T-helper 2 cell treated with Interferon-gamma antibody and Interleukin-4, amounts not matched to agents 5 μg/mL and 100 μg/mL, for 36 hours (primary cell): ENCODE results near the gene EID2B.

Experiments used
- DNase-seq: peaks from one replicate; pipeline ENCODE4 v3.0.0; 2021; ENCODE audit warnings: low spot score
- H3K27ac Mint-ChIP-seq: one replicate; pipeline ENCODE4 v1.8.0; 2021; ENCODE audit warnings: mild to moderate bottlenecking, mixed read lengths
- H3K27me3 Mint-ChIP-seq: one replicate; pipeline ENCODE4 v1.8.0; 2021; ENCODE audit warnings: low read depth, mixed read lengths
- H3K36me3 Mint-ChIP-seq: one replicate; pipeline ENCODE4 v1.8.0; 2021; ENCODE audit warnings: low read depth, mixed read lengths
- H3K4me1 Mint-ChIP-seq: one replicate; pipeline ENCODE4 v1.8.0; 2021; ENCODE audit warnings: low read depth, mixed read lengths
- H3K4me3 Mint-ChIP-seq: one replicate; pipeline ENCODE4 v1.8.0; 2022; ENCODE audit warnings: mild to moderate bottlenecking, moderate library complexity, mixed read lengths
- H3K9me3 Mint-ChIP-seq: one replicate; pipeline ENCODE4 v1.8.0; 2021; ENCODE audit warnings: mixed read lengths

Gene EID2B

DNA sequence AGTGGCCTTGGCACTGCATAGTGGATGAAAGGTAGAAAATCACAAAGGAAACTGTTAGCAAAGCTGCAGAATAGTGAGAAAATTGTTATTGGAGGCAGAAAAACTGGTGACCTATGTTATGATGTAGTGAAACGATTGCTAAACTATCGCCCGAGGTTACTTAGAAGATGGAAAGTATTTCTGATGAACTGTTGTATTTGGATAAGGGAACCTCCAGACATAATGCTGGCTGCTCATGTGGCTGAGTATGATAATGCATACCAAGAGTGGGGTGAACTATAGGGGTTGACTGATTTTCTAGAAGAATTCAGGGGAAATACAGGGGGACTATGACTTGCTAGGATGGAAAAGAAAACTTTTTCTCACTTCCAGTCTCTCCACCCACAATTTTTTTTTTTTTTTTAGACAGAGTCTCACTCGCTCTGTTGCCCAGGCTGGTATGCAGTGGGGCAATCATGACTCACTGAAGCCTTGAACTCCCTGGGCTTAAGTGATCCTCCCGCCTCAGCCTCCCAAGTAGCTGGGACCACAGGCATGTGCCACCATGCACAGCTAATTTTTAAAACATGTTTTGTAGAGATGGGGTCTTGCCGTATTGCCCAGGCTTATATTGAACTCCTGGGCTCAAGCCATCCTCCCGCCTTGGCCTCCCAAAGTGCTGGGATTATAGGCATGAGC is 11.7 kb upstream of the EID2B start:
- H3K4me1 Mint-ChIP-seq, result peaks cover 20% of the 10 kb centered on the region

DNA sequence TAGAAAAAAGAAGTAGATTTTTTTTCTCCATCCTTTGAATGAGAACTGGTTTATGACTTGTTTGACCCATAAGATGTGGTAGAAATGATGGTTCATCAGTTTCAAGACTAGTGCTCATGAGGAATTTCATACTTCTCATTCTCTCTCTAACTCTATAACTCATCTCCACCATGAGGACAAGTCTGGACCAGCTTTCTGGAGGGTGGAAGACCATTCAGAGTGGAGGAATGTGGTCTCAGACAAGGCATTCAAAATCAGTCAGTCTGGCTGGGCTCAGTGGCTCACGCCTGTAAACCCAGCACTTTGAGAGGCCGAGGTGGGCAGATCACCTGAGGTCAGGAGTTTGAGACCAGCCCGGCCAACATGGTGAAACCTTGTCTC is 10.8 kb upstream of the EID2B start:
- Mint-ChIP-seq H3K4me1 (peaks cover 27% of the 10 kb centered on the region), H3K27me3 (no peaks in the 10 kb centered on the region), H3K9me3 (no peaks in the 10 kb centered on the region), H3K36me3 (peaks cover 4% of the 10 kb centered on the region), H3K27ac (no peak overlapping the region), H3K4me3 (no peak overlapping the region)
- DNase-seq, result no peak

More for the DNA sequence above, 11.7 kb upstream of the EID2B start:
- DNase-seq, result no peak
- Mint-ChIP-seq H3K36me3 (no peaks in the 10 kb centered on the region), H3K27me3 (no peaks in the 10 kb centered on the region), H3K27ac (peak overlapping the region; percentile 21), H3K4me3 (peak overlapping the region; percentile 5), H3K9me3 (no peaks in the 10 kb centered on the region)

DNA sequence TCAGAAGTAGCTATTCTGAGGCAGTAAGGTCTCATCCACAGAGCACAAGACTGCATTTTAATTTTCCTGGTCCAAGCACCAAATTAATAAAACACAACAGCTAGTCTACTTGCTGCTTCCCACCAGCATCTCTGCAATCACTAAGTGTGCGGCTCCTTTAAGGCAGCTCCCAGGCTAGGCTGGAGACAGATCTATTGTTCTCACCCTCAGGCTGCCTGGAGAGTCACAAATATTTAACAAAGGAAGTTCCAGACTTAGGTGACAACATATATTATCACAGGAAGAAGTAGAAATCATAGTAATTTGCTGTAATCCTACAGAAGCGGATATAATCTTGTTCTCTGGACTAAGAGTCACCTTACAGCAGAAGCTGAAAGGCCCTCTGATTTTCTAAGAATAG is 9.6 kb upstream of the EID2B start:
- DNase-seq, result no peak
- Mint-ChIP-seq H3K27ac (no peak overlapping the region), H3K4me3 (no peak overlapping the region), H3K36me3 (peaks cover 12% of the 10 kb centered on the region), H3K4me1 (peaks cover 33% of the 10 kb centered on the region), H3K9me3 (no peaks in the 10 kb centered on the region), H3K27me3 (no peaks in the 10 kb centered on the region)

DNA sequence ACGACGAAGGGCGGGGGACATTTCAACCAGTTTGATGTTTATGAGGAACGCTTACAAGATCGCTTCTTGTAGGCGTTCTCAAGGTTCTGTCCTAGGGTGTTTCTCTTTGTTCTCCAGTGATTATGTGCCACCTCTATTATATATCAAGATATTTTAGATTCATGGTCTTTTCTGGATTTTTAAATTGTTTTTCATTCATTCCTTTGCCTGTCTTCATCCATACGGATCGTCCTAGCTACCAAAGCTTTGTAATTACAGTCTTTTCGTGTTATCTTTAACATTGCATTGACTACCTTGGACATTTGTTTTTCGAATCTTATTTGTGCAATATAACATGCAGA is 7.7 kb upstream of the EID2B start:
- no peaks in the 10 kb centered on the region for H3K9me3 Mint-ChIP-seq
- DNase-seq, result no peak
- peaks cover 35% of the 10 kb centered on the region for H3K4me1 Mint-ChIP-seq
- peak overlapping the region; percentile 92 for H3K27ac Mint-ChIP-seq
- H3K36me3 Mint-ChIP-seq, result peaks cover 18% of the 10 kb centered on the region
- H3K4me3 Mint-ChIP-seq, result peak overlapping the region; percentile 97
- no peaks in the 10 kb centered on the region for H3K27me3 Mint-ChIP-seq

DNA sequence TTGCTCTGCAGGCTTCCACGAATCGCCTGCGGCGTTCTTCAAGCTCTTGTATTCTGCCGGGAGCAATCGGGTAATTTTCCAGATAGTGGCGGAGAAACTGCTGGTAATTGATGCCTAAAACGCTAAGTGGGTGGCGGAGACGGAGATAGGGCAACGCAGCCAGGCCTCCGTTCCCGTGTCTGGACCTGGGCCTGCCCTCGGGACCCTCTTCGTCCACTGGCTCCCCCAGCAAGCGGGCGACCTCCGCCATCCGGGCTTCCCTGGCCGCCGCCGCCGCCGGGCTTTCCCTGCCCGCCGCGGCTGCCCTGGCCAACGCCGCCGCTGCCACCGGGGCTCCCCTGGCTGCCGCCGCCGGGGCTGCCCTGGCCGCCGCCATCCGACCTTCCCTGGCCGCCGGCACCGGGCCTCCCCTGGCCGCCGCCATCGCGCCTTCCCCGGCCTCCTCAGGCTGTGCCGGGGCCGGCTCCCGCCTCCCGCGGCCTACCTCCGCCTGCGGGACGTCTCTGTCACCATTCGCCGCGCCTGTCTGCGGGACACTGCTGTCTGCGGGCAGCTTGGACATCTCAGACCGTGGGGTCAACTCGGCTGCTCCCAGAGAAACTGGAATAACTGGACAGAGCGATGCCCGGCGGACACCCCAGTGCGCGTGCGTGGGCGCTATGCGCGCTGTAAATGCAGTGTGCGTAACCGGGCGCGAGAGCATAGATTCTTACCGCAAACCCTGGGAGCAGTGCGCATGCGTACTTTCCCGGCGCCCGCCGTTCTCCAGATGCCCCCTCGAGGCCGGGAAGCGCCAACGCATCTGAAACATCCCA is 7.1 kb upstream of the EID2B start, which contains the start of gene EID2:
Gene EID2, minus strand, starts transcription at position 644 of the 815 bp plus-strand sequence. Its CDS starts 82 bp downstream, at position 562.
- H3K27me3 Mint-ChIP-seq, result no peaks in the 10 kb centered on the region
- peaks cover 18% of the 10 kb centered on the region for H3K36me3 Mint-ChIP-seq

DNA sequence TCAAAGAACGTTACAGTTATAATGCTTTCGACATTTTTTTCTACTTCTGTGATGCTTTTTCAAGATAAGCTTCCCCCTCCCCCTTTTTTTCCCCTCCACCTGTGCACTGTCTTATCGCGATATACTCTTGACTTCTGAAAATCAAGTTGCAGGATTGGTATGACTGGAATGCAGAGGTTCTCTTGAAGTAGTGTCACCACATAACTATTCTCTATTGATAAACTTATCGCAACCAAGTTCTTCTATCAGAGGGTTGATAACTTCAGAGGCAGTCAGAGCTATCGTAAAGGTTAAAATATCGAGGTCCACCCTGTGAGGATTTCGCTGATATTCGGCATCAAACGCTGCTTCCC is 6.5 kb upstream of the EID2B start:
- peaks cover 27% of the 10 kb centered on the region for H3K4me1 Mint-ChIP-seq
- H3K27ac Mint-ChIP-seq, result peak overlapping the region; percentile 75
- H3K9me3 Mint-ChIP-seq, result no peaks in the 10 kb centered on the region
- H3K36me3 Mint-ChIP-seq, result peaks cover 18% of the 10 kb centered on the region
- H3K27me3 Mint-ChIP-seq, result no peaks in the 10 kb centered on the region
- peak overlapping the region; percentile 89 for H3K4me3 Mint-ChIP-seq
- no peak for DNase-seq

More for the DNA sequence above, 7.1 kb upstream of the EID2B start, which contains the start of gene EID2:
- peak within 1 kb of the TSS; percentile 97 for H3K4me3 Mint-ChIP-seq
- H3K4me1 Mint-ChIP-seq, result peaks cover 32% of the 10 kb centered on the region
- no peaks in the 10 kb centered on the region for H3K9me3 Mint-ChIP-seq
- peak within 1 kb of the TSS; percentile 92 for H3K27ac Mint-ChIP-seq
- DNase-seq, result peak; percentile 96

DNA sequence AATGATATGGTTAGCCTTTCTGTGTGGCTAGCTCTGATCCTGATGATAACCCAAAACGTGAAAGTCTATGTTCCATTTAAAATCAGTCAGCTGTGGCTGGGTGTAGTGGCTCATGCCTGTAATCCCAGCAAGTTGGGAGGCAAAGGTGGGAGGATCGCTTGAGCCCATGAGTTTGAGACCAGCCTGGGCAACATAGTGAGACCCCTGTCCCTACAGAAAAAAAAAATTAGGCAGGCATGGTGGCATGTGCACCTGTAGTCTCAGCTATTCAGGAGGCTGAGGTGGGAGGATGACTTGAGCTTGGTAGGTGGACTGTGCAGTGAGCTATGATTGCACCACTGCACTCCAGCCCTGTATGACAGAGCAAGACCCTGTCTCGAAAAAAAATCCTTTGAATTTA is 1.1 kb upstream of the EID2B start:
- no peaks in the 10 kb centered on the region for H3K27me3 Mint-ChIP-seq
- H3K27ac Mint-ChIP-seq, result no peak overlapping the region
- H3K4me1 Mint-ChIP-seq, result peaks cover 19% of the 10 kb centered on the region
- no peaks in the 10 kb centered on the region for H3K9me3 Mint-ChIP-seq
- no peak overlapping the region for H3K4me3 Mint-ChIP-seq
- DNase-seq, result no peak
- H3K36me3 Mint-ChIP-seq, result peaks cover 15% of the 10 kb centered on the region

DNA sequence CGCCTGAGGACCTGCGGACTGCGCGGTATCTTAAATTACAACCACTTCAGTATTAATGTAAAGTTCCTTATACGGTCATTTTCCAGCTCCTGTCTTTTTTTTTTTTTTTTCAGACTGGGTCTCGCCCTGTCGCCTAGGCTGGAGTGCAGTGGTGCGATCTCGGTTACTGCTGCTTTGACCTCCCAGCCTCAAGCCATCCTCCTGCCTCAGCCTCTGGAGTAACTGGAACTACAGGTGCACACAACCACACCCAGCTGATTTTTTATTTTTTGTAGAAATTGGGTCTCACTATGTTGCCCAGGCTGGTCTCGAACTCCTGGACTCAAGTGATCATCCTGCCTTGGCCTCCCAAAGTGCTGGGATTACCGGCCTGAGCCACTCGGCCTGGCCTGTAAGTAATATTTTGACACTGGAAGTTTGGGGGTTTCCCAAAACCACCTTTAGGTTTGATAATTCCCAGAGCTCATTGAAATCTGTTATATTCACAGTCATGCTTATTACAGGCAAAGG is 406 bp upstream of the EID2B start:
- H3K4me1 Mint-ChIP-seq, result peaks cover 17% of the 10 kb centered on the region
- H3K9me3 Mint-ChIP-seq, result no peaks in the 10 kb centered on the region
- no peak for DNase-seq
- no peaks in the 10 kb centered on the region for H3K27me3 Mint-ChIP-seq
- no peak overlapping the region for H3K27ac Mint-ChIP-seq
- H3K36me3 Mint-ChIP-seq, result peaks cover 13% of the 10 kb centered on the region
- H3K4me3 Mint-ChIP-seq, result peak overlapping the region; percentile 57

DNA sequence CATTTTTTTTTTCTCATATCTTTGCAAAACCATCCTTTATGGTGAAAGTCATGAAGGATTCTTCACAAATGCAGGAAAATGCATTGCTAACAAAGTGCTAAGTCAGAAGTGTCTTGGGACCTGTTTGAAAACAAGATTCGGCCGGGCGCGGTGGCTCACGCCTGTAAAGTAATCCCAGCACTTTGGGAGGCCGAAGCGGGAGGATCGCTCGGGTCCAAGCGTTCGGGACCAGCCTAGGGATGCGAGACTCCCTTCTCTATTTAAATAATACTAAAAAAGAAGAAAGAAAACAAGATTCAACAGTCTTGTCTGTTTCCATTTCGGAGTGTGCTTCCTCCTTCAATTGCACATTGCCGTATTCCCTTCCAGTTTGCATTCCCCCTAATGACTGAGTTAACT is 819 bp downstream of the EID2B start:
- Mint-ChIP-seq H3K36me3 (peaks cover 8% of the 10 kb centered on the region), H3K27ac (peak overlapping the region; percentile 73), H3K9me3 (no peaks in the 10 kb centered on the region), H3K27me3 (no peaks in the 10 kb centered on the region), H3K4me1 (peaks cover 13% of the 10 kb centered on the region), H3K4me3 (peak overlapping the region; percentile 93)
- no peak for DNase-seq

DNA sequence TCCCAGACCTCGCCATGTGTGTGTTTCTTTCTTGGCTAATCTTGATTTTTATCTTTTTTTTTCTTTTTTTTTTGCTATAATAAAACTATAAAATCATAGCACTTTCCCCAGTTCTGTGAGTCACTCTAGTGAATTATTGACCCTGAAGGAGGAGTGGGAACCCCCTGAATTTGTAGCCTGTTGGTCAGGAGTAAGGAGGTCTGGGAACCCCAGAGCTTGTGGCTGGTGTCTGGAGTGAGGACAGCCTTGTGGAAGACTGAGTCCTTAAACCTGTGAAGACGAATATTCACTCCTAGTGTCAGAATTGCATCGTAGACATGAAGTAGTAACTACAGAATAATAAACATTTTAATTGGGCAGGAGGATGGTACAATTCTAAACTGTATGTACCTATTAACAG is 7.4 kb downstream of the EID2B start:
- Mint-ChIP-seq H3K36me3 (peaks cover 3% of the 10 kb centered on the region), H3K9me3 (no peaks in the 10 kb centered on the region), H3K4me3 (no peak overlapping the region), H3K27me3 (no peaks in the 10 kb centered on the region), H3K27ac (no peak overlapping the region), H3K4me1 (peaks cover 3% of the 10 kb centered on the region)
- DNase-seq, result no peak

DNA sequence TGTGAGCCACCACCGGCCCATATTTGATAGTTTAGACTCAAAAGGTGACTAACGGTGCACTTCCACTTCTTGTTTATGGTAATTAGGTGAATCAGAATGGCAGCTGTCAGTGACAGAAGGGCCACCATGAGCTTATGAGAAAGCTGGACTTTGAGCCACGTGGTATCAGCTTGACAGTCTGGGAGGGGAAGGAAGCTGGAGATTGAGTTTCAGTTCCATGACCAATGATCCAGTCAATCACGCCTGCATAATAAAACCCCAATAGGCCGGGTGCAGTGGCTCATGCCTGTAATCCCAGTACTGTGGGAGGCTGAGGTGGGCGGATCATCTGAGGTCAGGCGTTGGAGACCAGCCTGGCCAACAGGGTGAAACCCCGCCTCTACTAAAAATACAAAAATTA is 8.2 kb downstream of the EID2B start:
- no peak for DNase-seq
- no peak overlapping the region for H3K27ac Mint-ChIP-seq

DNA sequence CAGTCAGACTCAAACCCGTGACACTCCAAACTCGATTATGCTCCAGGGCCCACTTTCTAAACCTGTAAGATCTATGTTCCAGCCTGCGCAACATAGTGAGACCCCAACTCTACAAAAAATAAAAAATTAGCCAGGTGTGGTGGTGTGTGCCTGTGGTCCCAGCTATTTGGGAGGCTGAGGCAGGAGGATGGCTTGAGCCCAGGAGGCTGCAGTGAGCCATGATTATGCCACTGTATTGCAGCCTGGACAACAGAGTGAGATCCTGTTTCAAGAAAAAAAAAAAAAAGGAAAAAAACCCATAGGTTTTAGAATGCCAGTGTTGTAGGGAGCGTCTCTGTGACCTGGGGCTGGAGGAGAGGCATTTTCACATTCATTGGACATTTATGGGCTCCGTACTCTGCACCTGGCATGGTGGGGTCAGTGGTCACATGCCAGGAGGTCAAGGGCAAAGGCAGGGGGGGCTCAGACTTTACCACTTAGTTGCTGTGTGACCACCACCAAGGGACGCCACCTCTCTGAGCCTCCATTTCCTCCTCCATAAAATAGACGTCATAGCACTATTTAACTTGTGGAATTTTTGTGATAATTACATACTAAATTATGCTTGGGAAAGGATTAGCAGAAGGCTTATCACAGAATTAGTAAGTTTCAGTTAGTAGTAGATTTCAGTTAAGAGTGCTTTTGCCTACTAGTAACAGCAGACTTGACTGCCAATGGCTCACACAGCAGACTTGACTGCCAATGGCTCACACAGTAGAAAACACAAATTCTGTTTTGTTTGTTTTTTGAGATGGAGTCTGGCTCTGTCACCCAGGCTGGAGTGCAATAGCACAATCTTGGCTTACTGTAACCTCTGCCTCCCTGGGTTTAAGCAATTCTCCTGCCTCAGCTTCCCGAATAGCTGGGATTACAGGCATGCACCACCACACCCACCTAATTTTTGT is 11.8 kb downstream of the EID2B start:
- Mint-ChIP-seq H3K4me1 (peaks cover 4% of the 10 kb centered on the region), H3K4me3 (no peak overlapping the region), H3K36me3 (no peaks in the 10 kb centered on the region), H3K9me3 (no peaks in the 10 kb centered on the region), H3K27ac (no peak overlapping the region), H3K27me3 (peaks cover 26% of the 10 kb centered on the region)
- DNase-seq, result no peak

More for the DNA sequence above, 8.2 kb downstream of the EID2B start:
- no peaks in the 10 kb centered on the region for H3K27me3 Mint-ChIP-seq
- H3K36me3 Mint-ChIP-seq, result peaks cover 3% of the 10 kb centered on the region
- H3K4me1 Mint-ChIP-seq, result peaks cover 3% of the 10 kb centered on the region
- H3K9me3 Mint-ChIP-seq, result no peaks in the 10 kb centered on the region
- H3K4me3 Mint-ChIP-seq, result no peak overlapping the region

DNA sequence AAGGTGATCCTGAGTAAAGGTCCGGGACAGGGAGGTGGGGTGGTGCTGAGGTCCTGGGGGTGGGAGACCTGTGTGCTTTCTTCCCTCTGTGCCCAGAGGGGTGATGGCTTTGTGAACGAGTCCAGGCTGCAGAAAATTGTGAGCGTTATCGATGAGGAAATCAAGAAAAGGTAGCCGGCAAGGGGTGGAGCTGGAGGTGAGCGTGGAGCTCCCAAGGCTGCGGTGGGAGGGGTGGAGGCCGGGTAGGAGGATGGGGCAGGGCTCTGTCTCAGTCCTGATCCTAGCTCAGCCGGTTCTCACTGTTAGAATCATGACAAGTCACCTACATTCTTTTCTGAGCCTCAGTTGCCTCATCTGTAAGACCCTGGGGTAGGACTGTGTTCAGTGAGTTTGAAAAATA is 13.7 kb downstream of the EID2B start:
- H3K4me3 Mint-ChIP-seq, result no peak overlapping the region
- H3K9me3 Mint-ChIP-seq, result no peaks in the 10 kb centered on the region
- H3K27me3 Mint-ChIP-seq, result peaks cover 42% of the 10 kb centered on the region
- DNase-seq, result no peak
- H3K36me3 Mint-ChIP-seq, result no peaks in the 10 kb centered on the region
- H3K4me1 Mint-ChIP-seq, result peaks cover 8% of the 10 kb centered on the region
- H3K27ac Mint-ChIP-seq, result no peak overlapping the region
